NB4 (cell line): ENCODE measurements around the gene MEX3D.

Source experiments
- DNase-seq: peaks from one replicate; pipeline ENCODE4 v3.0.0; 2010; ENCODE audit warnings: low read depth
- H3K4me3 ChIP-seq: one replicate; pipeline ENCODE4 v1.5.1; 2011; ENCODE audit warnings: mild to moderate bottlenecking, low read depth, low read length, moderate library complexity
- MYC ChIP-seq: IDR thresholded peaks from 2 replicates; pipeline ENCODE4 v1.6.1; 2011; ENCODE audit warnings: low read depth, low read length
- POLR2A ChIP-seq: IDR thresholded peaks from 2 replicates; pipeline ENCODE4 v1.6.1; 2011; ENCODE audit warnings: mild to moderate bottlenecking; ENCODE audit not compliant: insufficient read length; ENCODE audit errors: extremely low read depth
- TF ChIP-seq, protein P1 (sequence below): IDR thresholded peaks from one replicate; pipeline ENCODE4 v1.5.1; 2012; ENCODE audit warnings: low read depth, low read length
- TF ChIP-seq, protein P2 (sequence below): IDR thresholded peaks from 2 replicates; pipeline ENCODE4 v1.6.1; 2011; ENCODE audit warnings: low read depth, low read length

Gene MEX3D

DNA sequence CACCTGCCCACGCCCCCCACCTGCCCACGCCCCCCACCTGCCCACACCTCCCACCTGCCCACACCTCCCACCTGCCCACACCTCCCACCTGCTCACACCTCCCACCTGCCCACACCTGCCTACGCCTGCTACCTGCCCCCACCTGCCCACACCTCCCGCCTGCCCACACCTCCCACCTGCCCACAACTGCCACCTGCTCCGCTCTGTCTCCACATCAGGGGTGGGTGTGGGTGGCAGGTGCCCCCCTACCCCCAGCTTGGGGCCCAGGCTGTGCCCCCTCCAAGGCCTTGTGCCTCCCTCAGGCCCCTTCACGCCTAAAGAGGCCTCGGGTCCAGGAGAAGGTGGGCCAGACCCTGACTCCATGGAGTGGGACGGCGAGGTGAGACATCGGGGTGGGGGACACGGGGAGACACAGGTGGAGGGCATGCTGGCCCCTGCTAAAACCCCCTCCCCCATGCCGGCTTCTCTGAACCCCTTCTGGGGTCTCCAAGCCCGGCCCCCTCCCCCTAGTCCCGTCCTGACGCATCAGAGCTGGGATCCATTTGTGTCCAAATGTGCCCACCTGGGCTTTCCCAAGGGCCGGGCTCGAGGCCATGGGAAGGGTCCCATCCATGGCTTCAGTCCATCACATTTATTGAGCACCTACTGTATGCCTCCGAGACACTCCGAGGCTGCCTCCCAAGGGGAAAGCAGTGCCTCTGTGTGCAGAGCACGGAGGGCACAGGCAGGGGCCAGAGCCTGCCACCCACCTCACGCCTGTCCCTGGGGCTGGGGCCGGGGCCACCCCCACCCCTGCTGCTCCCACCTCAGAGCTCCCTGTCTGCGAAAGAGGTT lies 39.3 kb downstream of the MEX3D start:
- H3K4me3 ChIP-seq = no peak overlapping the region
- DNase-seq = no peak
- TF ChIP-seq, protein P1, sequence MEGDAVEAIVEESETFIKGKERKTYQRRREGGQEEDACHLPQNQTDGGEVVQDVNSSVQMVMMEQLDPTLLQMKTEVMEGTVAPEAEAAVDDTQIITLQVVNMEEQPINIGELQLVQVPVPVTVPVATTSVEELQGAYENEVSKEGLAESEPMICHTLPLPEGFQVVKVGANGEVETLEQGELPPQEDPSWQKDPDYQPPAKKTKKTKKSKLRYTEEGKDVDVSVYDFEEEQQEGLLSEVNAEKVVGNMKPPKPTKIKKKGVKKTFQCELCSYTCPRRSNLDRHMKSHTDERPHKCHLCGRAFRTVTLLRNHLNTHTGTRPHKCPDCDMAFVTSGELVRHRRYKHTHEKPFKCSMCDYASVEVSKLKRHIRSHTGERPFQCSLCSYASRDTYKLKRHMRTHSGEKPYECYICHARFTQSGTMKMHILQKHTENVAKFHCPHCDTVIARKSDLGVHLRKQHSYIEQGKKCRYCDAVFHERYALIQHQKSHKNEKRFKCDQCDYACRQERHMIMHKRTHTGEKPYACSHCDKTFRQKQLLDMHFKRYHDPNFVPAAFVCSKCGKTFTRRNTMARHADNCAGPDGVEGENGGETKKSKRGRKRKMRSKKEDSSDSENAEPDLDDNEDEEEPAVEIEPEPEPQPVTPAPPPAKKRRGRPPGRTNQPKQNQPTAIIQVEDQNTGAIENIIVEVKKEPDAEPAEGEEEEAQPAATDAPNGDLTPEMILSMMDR = no peak
- TF ChIP-seq POLR2A (no peak), MYC (no peak)
- TF ChIP-seq, protein P2, sequence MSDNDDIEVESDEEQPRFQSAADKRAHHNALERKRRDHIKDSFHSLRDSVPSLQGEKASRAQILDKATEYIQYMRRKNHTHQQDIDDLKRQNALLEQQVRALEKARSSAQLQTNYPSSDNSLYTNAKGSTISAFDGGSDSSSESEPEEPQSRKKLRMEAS = no peak

DNA sequence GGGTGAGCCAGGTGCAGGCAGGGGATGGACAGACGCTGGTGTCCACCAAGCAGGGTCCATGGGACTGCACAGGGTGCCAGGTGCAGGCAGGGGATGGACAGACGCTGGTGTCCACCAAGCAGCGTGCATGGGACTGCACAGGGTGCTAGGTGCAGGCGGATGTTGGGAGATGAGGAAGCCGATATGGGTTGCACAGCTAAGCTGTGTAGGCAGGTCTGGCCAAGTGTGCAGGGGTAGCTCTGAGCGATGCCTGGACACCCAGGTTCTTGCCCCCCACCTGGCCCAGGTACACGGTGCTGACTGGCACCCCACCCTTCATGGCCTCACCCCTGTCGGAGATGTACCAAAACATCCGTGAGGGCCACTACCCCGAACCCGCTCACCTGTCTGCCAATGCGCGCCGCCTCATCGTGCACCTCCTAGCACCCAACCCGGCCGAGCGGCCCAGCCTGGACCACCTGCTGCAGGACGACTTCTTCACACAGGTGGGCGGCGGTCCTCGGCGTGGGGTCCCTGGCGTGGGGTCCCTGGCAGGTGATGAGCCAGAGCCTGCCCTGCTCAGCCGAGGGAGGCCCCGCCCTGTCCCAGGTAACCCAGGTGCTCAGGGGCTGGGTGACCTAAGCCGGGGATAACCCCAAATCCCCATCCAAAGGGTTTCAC lies 40.3 kb downstream of the MEX3D start:
- H3K4me3 ChIP-seq = no peak overlapping the region
- no peak for DNase-seq
- TF ChIP-seq, protein P2 = no peak
- TF ChIP-seq POLR2A (no peak), MYC (no peak)

DNA sequence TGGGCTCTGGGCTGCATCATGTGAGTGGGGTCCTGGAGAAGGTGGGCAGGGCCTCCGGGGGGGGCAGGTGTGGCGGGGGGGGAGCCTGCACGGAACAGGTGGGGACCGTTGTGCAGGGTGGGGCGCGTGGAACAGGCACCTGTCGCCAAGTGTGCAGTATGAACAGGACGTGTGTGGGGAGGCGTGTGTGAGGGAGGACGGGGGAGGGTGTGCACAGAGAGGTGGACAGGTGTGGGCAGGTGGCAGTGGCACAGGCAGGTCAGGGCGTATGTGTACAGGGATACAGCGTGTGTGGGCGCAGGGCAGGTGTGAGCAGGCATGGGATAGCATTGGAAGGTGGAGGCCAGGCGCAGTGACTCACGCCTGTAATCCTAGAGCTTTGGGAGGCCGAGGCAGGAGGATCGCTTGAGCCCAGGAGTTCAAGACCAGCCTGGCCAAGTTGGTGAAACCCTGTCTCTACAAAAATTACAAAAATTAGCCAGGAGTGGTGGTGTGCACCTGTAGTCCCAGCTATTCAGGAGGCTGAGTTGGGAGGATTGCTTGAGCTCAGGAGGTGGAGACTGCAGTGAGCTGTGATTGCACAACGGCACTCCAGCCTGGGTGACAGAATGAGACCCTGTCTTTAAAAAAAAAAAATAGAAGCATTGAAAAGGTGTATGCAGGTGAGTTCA lies 41.0 kb downstream of the MEX3D start:
- TF ChIP-seq MYC = no peak
- TF ChIP-seq POLR2A = no peak
- TF ChIP-seq, protein P2 = no peak
- TF ChIP-seq, protein P1 = no peak
- DNase-seq = no peak

DNA sequence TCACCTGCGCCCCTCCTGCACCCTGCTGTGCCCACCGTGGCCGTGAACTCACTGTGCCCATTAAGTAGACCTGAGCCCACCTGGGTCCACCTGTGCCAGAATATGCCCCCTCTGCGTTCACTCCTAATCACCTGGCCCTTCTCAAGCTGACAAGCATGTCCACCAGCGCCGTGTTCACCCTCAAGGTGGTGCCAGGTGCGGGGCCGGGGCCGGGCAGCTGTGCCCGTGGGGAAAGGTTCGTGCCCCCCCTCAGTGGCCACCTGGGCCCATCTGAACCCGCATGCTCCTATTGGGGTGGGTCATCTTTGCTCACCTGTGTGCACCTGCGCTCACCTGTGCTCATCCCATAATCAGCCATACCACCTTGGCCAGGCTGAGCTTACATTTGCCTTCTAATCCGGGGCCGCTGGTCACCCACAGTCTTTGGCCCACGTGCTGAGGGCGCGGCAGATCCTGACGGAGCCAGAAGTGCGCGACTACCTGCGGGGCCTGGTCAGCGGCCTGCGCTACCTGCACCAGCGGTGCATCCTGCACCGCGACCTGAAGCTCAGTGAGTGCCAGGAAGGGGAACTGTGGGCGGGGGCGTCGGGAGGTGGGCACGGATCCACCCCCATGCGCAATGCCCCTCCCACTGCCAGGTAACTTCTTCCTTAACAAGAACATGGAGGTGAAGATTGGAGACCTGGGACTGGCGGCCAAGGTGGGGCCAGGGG lies 41.9 kb downstream of the MEX3D start:
- H3K4me3 ChIP-seq = no peak overlapping the region
- DNase-seq = no peak
- no peak for TF ChIP-seq MYC
- TF ChIP-seq, protein P2 = no peak
- TF ChIP-seq, protein P1 = no peak
- TF ChIP-seq POLR2A = no peak

More for the DNA sequence above, 41.0 kb downstream of the MEX3D start:
- no peak overlapping the region for H3K4me3 ChIP-seq

DNA sequence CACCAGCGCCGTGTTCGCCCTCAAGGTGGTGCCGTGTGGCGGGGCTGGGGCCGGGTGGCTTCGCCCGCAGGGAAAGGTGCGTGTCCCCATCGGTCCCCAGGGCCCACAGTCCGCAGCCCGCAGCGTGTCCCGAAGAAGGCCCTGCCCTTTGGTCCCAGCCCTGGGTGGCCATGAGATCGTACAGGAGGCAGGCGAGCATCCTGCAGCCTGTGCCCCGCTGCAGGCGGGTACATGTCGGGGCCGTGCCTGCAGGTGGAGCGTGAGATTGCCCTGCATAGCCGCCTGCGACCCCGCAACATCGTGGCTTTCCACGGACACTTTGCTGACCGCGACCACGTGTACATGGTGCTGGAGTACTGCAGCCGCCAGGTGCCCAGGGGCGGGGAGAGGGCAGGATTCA lies 42.8 kb downstream of the MEX3D start:
- no peak for DNase-seq
- TF ChIP-seq POLR2A (no peak), MYC (no peak)
- TF ChIP-seq, protein P2 = no peak
- TF ChIP-seq, protein P1 = no peak
- H3K4me3 ChIP-seq = no peak overlapping the region
